Measurements from ENCODE around the gene PRR22. TPM values are rescaled to one million over a fixed set of nuclear protein-coding genes. Genes with fewer than 3 reads are reported as not detected.

Gene PRR22
- total and polyA plus RNA-seq, 8 donors, result 1.3 to 4.5 (median 2.0) TPM

- H3K4me1 ChIP-seq, result peaks cover 10 to 24% of the 10 kb centered on the region in 2 donors
- ATAC-seq (no peak), DNase-seq (no peak)
- no peak overlapping the region for H3K27ac ChIP-seq
- H3K27me3 ChIP-seq, result peaks cover 13 to 77% of the 10 kb centered on the region in 2 donors
- H3K36me3 ChIP-seq, result no peaks in the 10 kb centered on the region
- no peak for TF ChIP-seq CTCF (IDR thresholded peaks at IDR 0.05)
- no peaks in the 10 kb centered on the region for H3K9me3 ChIP-seq
- intact Hi-C loops (cut with DNase I), result no loop called here
- H3K4me3 ChIP-seq, result no peak overlapping the region
Measured at GRCh38 chr19:5800361-5801270, 16.1 kb upstream of the PRR22 start.

- Histone ChIP-seq H3K27me3 (peaks cover 11 to 70% of the 10 kb centered on the region in 2 donors), H3K4me3 (no peak overlapping the region), H3K36me3 (no peaks in the 10 kb centered on the region), H3K4me1 (peaks cover 10 to 18% of the 10 kb centered on the region in 2 donors), H3K9me3 (no peaks in the 10 kb centered on the region), H3K27ac (no peak overlapping the region)
- intact Hi-C loops (cut with DNase I), result no loop called here
- no peak for TF ChIP-seq CTCF (IDR thresholded peaks at IDR 0.05)
- DNase-seq (no peak), ATAC-seq (no peak)
Measured at GRCh38 chr19:5799247-5800241, 15.0 kb upstream of the PRR22 start.

GRCh38 chr19:5798244-5798643 lies 13.7 kb upstream of the PRR22 start:
- ATAC-seq, result no peak
- Histone ChIP-seq H3K27ac (no peak overlapping the region), H3K27me3 (peaks cover 4 to 57% of the 10 kb centered on the region in 2 donors), H3K4me1 (peaks cover under 1 to 9% of the 10 kb centered on the region in 2 donors), H3K9me3 (no peaks in the 10 kb centered on the region), H3K4me3 (no peak overlapping the region), H3K36me3 (no peaks in the 10 kb centered on the region)
- TF ChIP-seq CTCF (IDR thresholded peaks at IDR 0.05), result no peak
- intact Hi-C loops (cut with DNase I), result no loop called here
- DNase-seq, result no peak

- Histone ChIP-seq H3K36me3 (no peaks in the 10 kb centered on the region), H3K4me1 (peaks cover 0 to 5% of the 10 kb centered on the region in 2 donors), H3K27me3 (peaks cover 0 to 29% of the 10 kb centered on the region in 2 donors), H3K9me3 (no peaks in the 10 kb centered on the region), H3K4me3 (no peak overlapping the region), H3K27ac (no peak overlapping the region)
- no peak for TF ChIP-seq CTCF (IDR thresholded peaks at IDR 0.05)
- DNase-seq, result no peak
- intact Hi-C loops (cut with DNase I), result no loop called here
- ATAC-seq, result no peak
Measured at GRCh38 chr19:5795382-5795919, 10.9 kb upstream of the PRR22 start.

Measured in left lung (tissue), 10 donors.